Measurements from ENCODE around the gene MYOCD.

- no peak for TF ChIP-seq POLR2A (IDR thresholded peaks at IDR 0.05)
- TF ChIP-seq CTCF (IDR thresholded peaks at IDR 0.05), result no peak
- no peak for TF ChIP-seq POLR2AphosphoS5 (IDR thresholded peaks at IDR 0.05)
Measured at GRCh38 chr17:12655936-12656335, 9.8 kb upstream of the MYOCD start.

Data from stomach (tissue), 4 donors.